Activated T-cell treated with anti-CD3 and anti-CD28 coated beads for 48 hours (primary cell): Measurements from ENCODE around the gene HAPSTR1.

ENCODE experiments used
- DNase-seq: peaks from one replicate; pipeline ENCODE4 v3.0.0-alpha.2; 2020; ENCODE audit warnings: low read depth

HAPSTR1 gene

DNA sequence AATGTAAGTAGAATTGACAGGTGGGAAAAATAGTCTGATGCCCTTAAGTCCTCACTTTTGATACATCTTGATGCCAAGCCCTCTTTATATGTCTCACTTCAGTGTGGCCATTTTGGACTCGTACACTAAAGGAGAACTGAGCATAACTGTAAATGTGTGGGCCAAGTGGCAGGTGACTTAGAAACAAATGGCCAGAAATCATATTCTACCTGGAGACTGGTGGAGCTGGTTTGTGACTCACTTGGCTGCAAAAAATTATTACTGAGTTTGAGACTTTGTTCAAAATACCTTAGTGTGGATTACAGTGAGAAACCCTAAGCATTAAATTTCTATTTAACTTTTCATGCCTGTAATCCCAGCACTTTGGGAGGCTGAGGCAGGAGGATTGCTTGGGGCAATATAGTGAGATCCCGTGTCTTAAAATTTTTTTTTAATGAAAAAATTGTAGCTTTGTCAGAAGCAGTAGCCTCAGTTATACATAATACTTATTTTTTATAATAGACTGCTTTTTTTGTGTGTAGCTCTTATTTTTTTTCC, 5.0 kb downstream of the HAPSTR1 start:
- no peak for DNase-seq

DNA sequence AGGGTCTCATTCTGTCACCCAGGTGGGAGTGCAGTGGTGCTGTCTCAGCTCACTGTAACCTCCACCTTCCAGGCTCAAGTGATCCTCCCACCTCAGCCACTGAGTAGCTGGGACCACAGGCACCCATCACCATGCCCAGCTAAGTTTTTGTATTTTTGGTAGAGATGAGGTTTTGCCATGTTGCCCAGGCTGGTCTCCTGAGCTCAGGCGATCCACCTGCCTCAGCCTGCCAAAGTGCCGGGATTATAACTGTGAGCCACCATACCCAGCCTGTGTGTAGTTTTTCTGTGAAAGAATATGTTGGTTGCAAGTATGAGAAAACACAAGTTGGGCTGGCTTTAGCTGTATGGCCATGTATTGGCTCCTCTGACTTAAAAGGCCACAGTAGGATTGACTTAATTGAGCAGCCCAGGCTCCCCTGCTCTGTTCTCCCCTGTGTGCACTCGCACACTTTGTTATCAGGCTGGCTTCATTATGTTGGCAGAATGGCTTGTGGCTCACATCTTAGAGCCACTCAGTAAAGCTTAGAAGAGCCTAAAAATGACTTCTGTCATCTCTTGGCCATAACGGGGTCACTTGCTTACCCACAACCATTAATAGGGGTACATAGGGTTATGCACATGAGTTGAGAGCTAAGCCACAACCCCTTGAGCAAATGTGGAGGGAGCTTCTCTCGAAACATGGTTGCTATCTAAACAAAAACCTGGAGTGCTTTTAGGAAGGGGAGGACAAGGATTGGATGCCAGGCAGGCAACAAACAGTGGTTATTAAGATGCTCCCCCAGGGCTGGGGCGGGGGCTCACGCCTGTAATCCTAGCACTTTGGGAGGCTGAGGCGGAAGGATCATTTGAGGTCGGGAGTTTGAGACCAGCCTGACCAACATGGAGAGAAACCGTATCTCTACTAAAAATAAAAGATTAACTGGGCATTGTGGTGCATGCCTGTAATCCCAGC, 6.1 kb downstream of the HAPSTR1 start:
- no peak for DNase-seq

DNA sequence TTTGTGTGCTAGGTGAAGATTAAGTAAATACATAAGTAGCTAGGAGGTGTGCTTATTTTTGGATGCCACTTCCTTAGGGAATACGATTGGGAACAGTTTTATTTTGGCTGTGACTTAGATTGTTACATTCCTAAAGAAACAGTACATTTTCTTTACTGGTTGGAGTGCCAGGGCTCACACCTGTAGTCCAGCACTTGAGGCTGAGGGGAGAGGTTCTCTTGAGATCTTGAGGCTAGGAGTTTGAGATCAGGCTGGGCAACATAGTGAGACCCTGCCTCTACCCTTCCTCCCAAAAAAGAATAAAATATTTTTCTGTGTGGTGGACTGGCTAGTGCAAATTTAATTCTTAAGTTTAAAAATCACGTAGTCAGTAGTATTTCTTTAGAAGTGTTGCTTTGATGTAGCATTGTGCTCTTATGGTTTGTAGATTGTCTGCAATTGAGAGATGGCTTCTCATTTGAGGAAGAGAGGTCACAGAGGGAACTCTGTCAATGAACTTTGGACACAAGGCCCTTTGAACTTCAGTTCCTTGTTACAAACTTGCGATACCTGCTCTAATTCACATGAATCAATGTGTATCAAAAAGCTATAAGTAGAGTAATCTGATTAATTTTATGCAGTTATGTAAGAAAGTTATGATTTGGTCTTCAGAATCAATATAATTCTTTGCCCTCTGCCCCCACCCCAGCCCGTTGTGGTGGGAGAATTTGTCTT, 7.1 kb downstream of the HAPSTR1 start:
- DNase-seq: no peak

DNA sequence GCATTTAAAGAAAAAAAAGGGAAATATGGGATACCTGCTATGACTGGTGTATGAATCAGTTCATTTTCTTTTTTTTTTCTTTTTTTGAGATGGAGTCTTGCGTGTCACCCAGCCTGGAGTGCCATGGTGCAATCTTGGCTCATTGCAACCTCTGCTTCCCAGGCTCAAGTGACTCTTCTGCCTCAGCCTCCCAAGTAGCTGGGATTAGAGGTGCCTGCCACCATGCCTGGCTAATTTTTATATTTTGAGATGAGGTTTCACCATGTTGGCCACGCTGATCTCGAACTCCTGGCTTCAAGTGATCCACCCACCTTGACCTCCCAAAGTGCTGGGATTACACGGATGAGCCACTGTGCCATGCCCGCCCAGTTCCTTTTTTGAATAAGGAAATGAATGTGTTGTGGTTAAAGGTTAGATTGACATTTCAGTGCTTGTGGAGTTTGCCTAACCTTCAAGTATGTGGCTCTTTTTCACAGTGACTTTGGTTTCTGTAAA, 7.7 kb downstream of the HAPSTR1 start:
- DNase-seq: peak; percentile 34

DNA sequence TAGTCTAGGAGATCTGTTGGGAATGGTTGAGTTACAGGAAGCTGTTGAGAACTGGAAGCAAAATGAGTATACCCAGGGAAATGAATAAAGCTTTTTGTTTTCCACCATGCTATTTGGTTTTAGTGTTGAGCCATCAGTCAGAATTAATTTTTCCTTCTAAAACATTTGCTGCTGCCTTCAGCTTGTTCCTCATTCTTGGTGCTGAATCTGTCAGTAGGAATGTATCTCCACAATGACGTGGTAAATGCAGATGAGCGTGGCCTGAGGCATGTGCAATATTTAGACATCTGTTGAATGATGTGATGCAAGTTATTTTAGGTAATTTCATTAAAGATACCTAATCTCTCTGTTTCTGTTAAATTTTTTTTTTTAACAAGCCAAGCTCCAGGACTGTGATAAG, 10.9 kb downstream of the HAPSTR1 start:
- DNase-seq: no peak

DNA sequence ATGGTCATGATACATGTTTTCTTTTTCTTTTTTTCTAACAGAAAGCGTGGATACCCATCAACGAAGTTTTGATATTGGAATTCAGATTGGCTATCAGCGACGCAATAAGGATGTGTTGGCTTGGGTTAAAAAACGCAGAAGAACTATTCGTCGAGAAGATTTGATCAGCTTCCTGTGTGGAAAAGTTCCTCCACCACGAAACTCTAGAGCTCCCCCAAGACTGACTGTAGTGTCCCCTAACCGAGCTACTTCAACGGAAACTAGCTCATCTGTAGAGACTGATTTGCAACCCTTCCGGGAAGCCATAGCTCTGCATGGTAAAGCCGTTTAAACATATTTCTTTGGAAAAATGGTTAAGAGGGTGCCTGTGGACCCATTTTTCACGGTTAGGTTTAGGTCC, 11.5 kb downstream of the HAPSTR1 start:
- no peak for DNase-seq

DNA sequence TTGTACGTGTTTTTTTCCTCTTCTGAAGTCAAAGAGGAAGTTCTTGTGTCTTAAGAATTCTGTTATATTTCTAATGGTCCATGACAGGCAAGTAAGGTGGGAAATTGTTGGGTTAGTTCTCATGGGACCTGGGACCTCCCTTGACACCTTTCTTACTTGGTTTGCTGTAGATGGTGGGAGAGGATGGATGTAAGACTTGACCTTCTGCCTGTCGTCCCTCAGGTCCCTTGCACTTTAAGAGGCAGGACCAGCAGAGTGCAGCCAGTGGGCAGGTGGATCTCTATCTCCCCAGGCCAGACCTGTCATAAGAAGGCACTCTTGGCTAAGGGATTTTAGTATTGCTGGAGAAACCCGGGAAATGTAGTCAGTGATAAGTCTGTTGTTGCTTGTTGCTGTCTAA, 12.1 kb downstream of the HAPSTR1 start:
- DNase-seq: no peak

DNA sequence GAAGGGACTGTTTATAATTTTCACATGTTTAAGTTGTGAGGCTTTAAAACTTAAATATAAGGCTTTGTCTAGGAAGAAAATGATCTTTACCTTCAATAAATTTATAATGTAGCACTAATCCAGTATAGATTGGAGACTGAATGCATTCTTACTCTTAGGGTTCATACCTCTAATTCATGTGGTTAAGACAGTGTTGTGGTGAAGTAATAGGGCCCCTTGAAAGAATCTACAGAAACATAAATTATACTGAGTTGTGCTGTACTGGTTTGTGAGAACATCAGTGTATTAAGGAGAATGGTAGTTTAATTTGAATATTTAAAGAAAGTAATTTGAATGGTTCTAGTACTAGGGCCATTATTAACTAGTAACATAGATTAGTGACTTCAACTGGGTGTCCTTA, 13.7 kb downstream of the HAPSTR1 start:
- no peak for DNase-seq

DNA sequence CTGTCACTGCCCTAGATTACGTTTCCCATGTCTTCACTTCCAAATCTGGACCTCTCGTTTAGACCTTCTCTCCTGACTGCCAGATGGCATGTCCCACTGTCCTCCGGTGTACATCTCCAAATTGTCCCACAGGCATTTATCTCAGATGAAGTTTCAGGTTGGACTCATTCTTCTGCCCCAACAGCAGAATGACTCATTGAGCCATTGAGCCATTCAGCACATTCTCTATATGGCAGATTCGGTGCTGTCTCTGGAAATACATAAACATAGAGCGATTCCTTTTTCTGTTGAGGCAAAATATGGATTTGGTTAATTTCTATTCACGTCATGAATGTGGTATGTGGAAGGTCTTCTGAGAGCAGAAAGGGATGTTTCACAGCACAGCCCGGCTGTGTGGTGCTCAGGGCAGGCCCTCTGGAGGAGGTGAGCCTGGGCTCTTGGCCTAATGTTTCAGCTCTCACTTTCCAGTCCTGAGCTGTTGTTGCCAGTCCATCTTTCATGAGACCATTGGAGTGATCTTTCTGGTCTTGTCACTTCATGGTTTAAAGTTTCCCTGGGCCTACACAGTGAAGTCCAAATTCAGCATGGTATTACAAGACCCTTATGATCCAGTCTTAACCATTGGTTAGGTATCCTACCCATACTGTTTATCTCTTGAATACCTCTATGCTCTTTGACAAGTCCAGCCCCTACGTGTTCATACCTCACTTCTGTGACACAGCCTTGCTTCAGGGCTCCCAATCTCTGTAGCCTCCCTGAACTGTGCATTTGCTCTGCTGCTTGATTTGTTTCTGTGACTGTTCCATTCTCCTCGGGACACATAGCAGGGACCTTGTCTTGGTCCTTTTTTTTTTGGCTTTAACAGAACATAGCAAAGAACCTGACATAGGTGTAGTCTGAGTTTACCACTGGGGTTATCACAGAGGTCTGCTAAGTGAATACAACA, 15.9 kb downstream of the HAPSTR1 start:
- no peak for DNase-seq

DNA sequence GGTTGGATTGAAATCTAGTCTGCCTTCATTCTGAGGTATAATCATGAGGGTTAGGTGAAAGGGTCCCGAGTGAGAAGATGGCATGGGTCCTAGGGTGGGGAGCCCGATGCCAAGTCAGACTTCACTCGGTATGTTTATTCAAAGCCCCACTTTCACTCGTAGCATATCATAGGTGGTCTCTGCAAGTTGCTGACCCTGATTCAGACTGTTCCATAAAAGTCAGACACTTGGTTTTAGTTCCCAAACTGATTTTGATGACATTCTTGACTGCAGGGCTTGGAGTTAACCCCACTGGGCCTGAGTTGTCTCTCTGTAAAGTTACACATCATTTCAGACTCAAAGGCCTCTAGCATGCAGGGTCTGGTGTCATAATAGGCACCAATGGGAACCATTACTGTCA, 17.8 kb downstream of the HAPSTR1 start:
- DNase-seq: no peak

DNA sequence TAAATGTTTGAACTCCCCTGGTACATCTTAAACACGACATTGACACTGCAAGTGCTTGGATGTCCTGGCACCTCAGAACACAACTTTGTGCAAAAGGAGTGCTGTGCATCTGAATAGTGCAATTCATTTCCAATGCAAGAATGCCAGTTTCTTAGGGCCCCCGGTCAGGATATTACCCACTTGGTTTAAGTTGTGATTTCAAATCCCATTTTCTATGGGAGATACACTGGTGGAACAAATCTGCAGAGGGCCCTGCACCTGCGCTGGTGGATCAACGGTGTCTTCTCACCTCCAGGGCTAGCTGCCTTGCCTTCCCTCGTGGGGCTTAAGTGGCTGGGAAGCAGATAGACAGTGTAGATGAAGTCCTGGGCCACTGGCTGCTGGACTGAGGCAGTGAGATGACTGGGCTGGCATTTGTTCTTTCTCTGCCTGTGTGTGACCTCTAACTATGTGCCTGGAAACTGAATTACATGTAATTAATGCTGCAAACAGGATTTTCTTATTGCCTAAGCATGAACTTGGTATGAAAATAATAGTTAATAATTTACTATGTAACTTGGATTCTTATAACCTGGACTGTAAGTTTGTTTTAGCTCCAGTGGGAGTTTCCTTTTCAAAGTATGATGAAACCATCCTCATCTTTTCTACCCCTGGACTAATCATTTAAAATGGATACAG, 20.9 kb downstream of the HAPSTR1 start:
- no peak for DNase-seq

DNA sequence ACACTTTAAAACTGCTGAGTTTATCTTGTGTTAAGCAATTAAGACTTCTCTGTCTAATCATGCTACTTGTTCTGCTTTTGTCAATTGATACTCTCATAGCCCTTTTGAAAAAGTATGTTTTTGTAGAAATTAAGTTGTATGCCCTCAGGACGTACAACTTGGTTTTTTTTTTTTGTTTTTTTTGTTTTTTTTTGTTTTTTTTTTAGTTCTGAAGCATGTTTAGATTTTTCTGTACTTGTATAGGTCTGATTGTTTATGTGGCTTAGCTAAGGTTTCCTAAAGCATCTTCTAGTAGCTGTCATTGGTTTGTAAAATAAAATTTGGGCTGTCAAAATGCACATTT, 21.4 kb downstream of the HAPSTR1 start:
- no peak for DNase-seq

DNA sequence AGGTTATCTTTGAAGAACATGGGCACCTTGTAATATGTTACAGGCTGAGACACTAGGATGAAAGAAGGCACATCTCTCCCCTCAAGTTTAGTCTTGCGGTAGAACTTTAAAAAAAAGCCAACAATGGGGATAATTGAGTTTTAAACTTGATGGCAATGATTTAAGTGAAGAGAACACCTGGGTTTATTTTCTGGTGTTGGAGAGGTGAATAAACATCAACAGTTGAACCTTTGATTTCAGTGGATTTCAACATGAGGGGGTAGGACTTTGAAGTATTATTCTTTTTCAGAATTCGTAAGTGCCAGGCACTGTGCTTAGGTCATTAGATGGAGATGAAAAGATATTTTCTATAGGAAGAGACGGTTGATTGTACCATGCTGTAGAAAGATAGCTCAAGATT, 22.3 kb downstream of the HAPSTR1 start:
- no peak for DNase-seq

DNA sequence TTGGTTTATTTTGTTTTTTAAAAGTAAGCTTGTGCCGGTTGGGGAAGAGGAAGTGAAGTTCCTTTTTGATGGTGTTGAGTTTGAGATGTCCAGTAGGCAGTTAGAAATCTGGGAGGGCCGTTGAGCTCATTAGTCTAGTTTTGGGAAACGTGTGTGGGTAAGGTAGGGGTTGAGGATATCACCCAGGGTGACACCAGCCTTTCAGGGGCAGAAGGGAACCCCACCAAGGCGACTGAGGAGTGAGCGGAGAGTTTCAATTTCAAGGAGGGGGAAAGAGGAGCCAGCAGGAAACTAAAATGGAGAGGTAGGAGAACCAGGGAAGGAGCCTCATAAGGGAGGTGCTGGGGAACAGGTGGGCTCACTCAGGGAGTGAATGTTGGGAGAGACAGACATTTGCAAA, 22.7 kb downstream of the HAPSTR1 start:
- no peak for DNase-seq

DNA sequence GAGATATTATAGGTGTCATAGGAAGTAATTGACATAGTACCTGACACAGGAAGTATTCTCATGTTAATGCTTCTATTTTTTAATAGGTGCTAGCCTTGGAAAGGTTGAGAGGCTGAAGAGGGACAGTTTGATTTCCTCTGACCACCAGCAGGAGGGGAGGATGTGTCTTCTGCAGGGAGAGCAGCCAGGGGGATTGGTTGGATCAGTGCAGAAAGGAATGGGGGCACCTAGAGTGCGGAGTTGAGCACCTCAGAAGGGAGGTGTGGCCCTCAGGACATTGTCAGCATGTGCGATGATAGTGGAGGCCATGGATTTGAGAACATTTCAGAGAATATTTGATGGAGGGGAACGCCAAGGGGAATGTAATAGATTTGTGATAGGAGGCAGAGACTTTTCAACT, 23.4 kb downstream of the HAPSTR1 start:
- DNase-seq: no peak

DNA sequence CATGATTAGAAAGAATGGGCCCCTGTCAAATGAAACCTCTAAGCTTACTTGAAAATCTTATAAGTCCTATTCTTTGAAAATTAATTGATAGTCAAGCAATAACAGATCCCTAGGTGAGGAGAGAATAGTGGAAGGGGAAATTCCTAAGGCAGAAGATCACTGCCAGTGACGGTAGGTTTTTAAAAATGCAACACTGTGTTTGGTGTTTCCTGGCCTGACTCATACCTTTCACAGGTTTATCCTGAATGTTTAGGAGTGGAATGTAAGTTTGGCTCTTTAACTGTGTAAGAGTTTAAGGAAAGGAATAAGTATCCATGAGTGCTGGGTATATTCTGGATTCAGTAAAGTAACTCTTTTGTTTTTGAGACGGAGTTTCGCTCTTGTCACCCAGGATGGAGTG, 23.8 kb downstream of the HAPSTR1 start:
- DNase-seq: no peak

DNA sequence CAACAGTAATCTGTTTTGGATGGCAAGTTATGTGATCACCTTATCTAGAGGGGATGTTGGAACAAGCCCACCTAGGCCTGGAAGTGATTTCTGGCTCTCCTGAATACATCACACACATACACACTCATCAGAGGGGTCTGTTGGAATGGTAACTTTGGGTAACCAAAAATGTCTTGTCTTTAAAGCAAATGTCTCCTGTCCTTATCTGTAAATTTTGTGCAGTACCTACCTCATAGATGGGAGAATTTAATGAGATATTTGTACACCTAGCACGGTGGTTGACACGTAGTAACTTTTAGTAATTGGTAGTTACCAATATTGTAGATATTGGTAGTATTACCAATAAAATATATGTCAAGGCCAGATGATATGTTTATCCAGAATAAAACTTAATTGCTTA, 24.7 kb downstream of the HAPSTR1 start:
- DNase-seq: no peak

DNA sequence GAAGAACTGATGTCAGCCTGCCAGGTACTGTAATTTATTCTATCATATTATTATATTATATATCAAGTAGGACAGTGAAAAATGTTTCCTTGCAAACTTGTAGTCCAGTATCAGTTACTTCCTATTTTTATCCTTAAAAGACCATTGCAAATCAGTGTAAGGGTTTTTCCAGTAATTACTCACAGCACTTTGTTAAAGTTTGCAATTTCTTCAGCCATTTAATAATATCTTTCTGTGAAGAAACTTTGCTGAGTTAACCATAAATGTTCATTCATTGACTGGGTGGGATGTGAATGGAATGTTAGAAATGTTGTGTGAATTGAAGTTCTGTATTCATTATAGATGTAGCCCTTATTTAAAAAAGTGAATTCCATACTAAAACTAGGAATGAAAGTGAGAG, 26.7 kb downstream of the HAPSTR1 start:
- no peak for DNase-seq

DNA sequence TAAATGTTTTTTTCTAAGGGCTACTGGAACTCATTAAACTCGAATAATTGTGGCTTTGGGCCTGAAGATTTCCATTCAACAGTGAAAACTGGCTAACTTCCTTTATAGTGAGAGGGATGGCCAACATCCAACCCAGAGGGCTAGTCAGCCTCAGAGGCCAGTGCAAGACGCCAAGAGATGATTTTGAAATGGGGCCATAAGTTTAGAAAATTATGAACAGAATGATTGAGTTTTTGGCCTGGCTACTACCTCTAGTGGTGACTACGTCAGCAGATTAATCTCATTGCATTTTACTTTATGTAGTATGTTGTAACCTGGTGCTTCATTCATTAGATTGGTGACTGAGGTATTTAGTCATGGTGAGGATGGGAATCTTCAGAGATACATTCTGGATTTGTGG, 28.4 kb downstream of the HAPSTR1 start:
- DNase-seq: no peak

DNA sequence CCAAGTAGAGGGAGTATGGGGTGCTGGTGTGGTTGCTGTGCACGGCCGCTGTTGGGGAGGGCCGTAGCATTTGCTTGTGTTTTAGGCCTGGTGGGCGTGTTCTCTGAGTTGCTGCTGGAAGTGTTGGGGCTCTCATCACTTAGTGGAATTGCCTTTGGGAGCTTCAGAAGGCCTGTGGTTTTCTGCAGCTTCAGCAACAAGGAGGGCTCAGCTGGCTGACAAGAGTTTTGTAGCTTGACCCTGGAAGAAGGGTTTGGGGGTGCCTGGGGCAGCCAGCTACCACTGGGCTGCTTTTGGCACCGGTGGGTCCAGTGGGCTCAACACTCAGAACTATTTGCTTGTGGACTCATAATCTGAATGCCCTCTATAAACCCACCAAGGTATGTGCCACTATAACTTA, 30.9 kb downstream of the HAPSTR1 start:
- no peak for DNase-seq

DNA sequence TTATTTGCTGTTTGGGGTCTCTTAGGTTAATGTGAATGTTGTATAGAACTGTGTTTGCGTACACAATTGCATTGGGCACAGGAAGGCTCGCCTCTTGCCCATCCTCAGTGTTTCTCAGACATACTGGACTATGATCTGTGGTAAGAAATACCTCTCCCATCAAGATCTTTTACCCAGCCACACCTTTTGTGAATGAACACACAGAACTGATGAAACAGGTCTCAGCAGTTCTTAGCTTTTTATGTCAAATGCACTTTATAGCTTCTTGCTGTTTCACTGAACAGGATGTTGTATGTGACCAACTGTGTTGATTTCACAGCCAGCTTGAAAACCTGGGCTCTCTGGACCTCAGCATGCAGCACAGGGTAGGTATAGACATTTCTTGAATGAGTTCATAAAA, 31.5 kb downstream of the HAPSTR1 start:
- DNase-seq: no peak
